Keratinocyte (primary cell): ENCODE data around the gene GNL3. TPM values are rescaled to one million over a fixed set of nuclear protein-coding genes. Genes with fewer than 3 reads are reported as not detected.

ENCODE experiments used
- DNase-seq: peaks from one replicate; pipeline ENCODE4 v3.0.0-alpha.2; 2011; ENCODE audit warnings: low read depth, missing footprints, low spot score
- FAIRE-seq: peaks from 2 replicates; lab custom pipeline; 2011; peaks lifted over from hg19 to GRCh38; lab: Jason Lieb, UNC
- H2AFZ ChIP-seq: 2 replicates; pipeline ENCODE4 v1.6.0; 2012; ENCODE audit warnings: low read length, control low read depth, inconsistent platforms; ENCODE audit not compliant: control insufficient read depth
- H3K27ac ChIP-seq: 2 replicates; pipeline ENCODE4 v1.5.1; 2011; ENCODE audit warnings: low read length; ENCODE audit not compliant: control insufficient read depth, insufficient read depth
- H3K27me3 ChIP-seq: 3 replicates; pipeline ENCODE4 v1.6.0; 2011; ENCODE audit warnings: low read length; ENCODE audit not compliant: control insufficient read depth, insufficient read depth; ENCODE audit errors: extremely low read depth
- H3K36me3 ChIP-seq, 2 experiments: 2 replicates in 1 of 2; 3 replicates in 1 of 2; pipeline ENCODE4 v1.5.1; 2011; ENCODE audit warnings: low read length in 2 of 2, mild to moderate bottlenecking in 1 of 2; ENCODE audit not compliant: control insufficient read depth in 2 of 2, insufficient read depth in 2 of 2; ENCODE audit errors: extremely low read depth in 1 of 2
- H3K4me1 ChIP-seq: 3 replicates; pipeline ENCODE4 v1.5.1; 2011; ENCODE audit warnings: low read length; ENCODE audit not compliant: control insufficient read depth, insufficient read depth; ENCODE audit errors: extremely low read depth
- H3K4me2 ChIP-seq: 3 replicates; pipeline ENCODE4 v1.6.0; 2011; ENCODE audit warnings: low read depth, low read length; ENCODE audit not compliant: control insufficient read depth, insufficient read depth; ENCODE audit errors: extremely low read depth
- H3K4me3 ChIP-seq, 3 experiments: fragments of 200-600 bp in 1 of 3; sonication (generic) in 1 of 3; 2 replicates in 2 of 3; 3 replicates in 1 of 3; pipeline ENCODE4 v1.5.1; 2011 to 2016; ENCODE audit warnings: low read length in 3 of 3, mild to moderate bottlenecking in 3 of 3, control low read depth in 2 of 3, inconsistent platforms in 1 of 3, low read depth in 1 of 3, mixed read lengths in 1 of 3, mixed run types in 1 of 3, moderate library complexity in 1 of 3; ENCODE audit not compliant: control insufficient read depth in 2 of 3, insufficient read depth in 2 of 3; ENCODE audit errors: extremely low read depth in 1 of 3
- H3K79me2 ChIP-seq: 2 replicates; pipeline ENCODE4 v1.6.0; 2012; ENCODE audit warnings: low read length; ENCODE audit not compliant: control insufficient read depth, insufficient read depth
- H3K9ac ChIP-seq: 3 replicates; pipeline ENCODE4 v1.6.0; 2011; ENCODE audit warnings: low read length; ENCODE audit not compliant: control insufficient read depth, insufficient read depth; ENCODE audit errors: extremely low read depth
- H3K9me1 ChIP-seq: 3 replicates; pipeline ENCODE4 v1.6.0; 2011; ENCODE audit warnings: low read length; ENCODE audit not compliant: control insufficient read depth, insufficient read depth; ENCODE audit errors: extremely low read depth
- H3K9me3 ChIP-seq: 2 replicates; pipeline ENCODE4 v1.5.1; 2012; ENCODE audit warnings: low read depth, low read length; ENCODE audit not compliant: control insufficient read depth
- H4K20me1 ChIP-seq: 3 replicates; pipeline ENCODE4 v1.6.0; 2011; ENCODE audit warnings: low read length; ENCODE audit not compliant: control insufficient read depth, insufficient read depth; ENCODE audit errors: extremely low read depth
- CTCF ChIP-seq, 3 experiments: IDR thresholded peaks in 1 of 3; conservative IDR thresholded peaks in 1 of 3; optimal IDR thresholded peaks in 1 of 3; 2 replicates in 2 of 3; 3 replicates in 1 of 3; pipeline versions ENCODE3 to v1.5.1; 2011; ENCODE audit warnings: low read length in 3 of 3, mild to moderate bottlenecking in 3 of 3, moderate library complexity in 2 of 3, control low read depth in 1 of 3, inconsistent platforms in 1 of 3; ENCODE audit not compliant: insufficient read depth in 2 of 3; ENCODE audit errors: extremely low read depth in 1 of 3
- EZH2 ChIP-seq: IDR thresholded peaks from one replicate; pipeline ENCODE4 v1.6.1; 2012; ENCODE audit warnings: inconsistent platforms, mild to moderate bottlenecking, low read length, moderate library complexity
- dilution Hi-C: fragments of 300-500 bp; cut with MboI; formaldehyde crosslinking; loops from one replicate; pipeline ENCODE4 v1.7.0; 2020; ENCODE audit warnings: low sequenced_read_pairs; ENCODE audit not compliant: extremely low pct_ligation_motif_present
- polyA plus RNA-seq, 5 experiments: library from polyadenylated mRNA; depleted of rRNA in 3 of 5; stranded (reverse) in 3 of 5; stranded (forward) in 1 of 5; unstranded in 1 of 5; fragments of >200 nt; gene quantifications; 1 replicate in 1 of 5; 2 replicates in 3 of 5; 3 replicates in 1 of 5; pipeline versions ENCODE4 v1.2.1 to v1.2.3, GENCODE V29; 2011 to 2012; ENCODE audit warnings: missing spikeins in 2 of 5, low read depth in 1 of 5, low replicate concordance in 1 of 5

GNL3 gene
- polyA plus RNA-seq, 1 donor (not counting 4 experiments of a cell fraction or from before 2014, with no cell fraction given), result 128 TPM

GRCh38 chr3:52684184-52684583, 1.6 kb upstream of the GNL3 start:
- TF ChIP-seq EZH2, result no peak
- no peak for TF ChIP-seq CTCF (optimal IDR thresholded peaks at IDR 0.05 in 1 of 3, IDR thresholded peaks at IDR 0.05 in 1 of 3, conservative IDR thresholded peaks at IDR 0.05 in 1 of 3; ENCODE audit: extremely low read depth in 1 of 3, insufficient read depth in 2 of 3, low read length in 3 of 3)
- peaks cover 35% of the 10 kb centered on the region for H3K4me1 ChIP-seq
- no peaks in the 10 kb centered on the region for H4K20me1 ChIP-seq
- H3K4me2 ChIP-seq, result peak overlapping the region; percentile 76
- H3K27me3 ChIP-seq, result no peaks in the 10 kb centered on the region
- H3K27ac ChIP-seq, result no peak overlapping the region
- H3K9me1 ChIP-seq, result no peaks in the 10 kb centered on the region
- H3K79me2 ChIP-seq, result peaks cover 76% of the 10 kb centered on the region
- peak overlapping the region; percentile 94 for H3K9ac ChIP-seq
- no peaks in the 10 kb centered on the region for H3K9me3 ChIP-seq
- no peak overlapping the region for H2AFZ ChIP-seq
- no peak for DNase-seq
- peak overlapping the region in 1 of 3 experiments; percentile 82 for H3K4me3 ChIP-seq
- FAIRE-seq, result no peak
- peaks cover 13 to 35% of the 10 kb centered on the region in 2 experiments for H3K36me3 ChIP-seq
- dilution Hi-C loops, result no loop called here

GRCh38 chr3:52685285-52685708, 535 bp upstream of the GNL3 start:
- peak overlapping the region; percentile 77 to 83 (median 82) for H3K4me3 ChIP-seq
- no peaks in the 10 kb centered on the region for H3K9me3 ChIP-seq
- H3K9me1 ChIP-seq, result no peaks in the 10 kb centered on the region
- peak overlapping the region; percentile 89 for H3K27ac ChIP-seq
- H3K4me2 ChIP-seq, result peak overlapping the region; percentile 76
- DNase-seq (no peak), FAIRE-seq (no peak)
- H3K4me1 ChIP-seq, result peaks cover 27% of the 10 kb centered on the region
- dilution Hi-C loops, result no loop called here
- H3K36me3 ChIP-seq, result peaks cover 22 to 33% of the 10 kb centered on the region in 2 experiments
- H2AFZ ChIP-seq, result peak overlapping the region; percentile 45
- H3K9ac ChIP-seq, result peak overlapping the region; percentile 94
- no peak for TF ChIP-seq CTCF (optimal IDR thresholded peaks at IDR 0.05 in 1 of 3, IDR thresholded peaks at IDR 0.05 in 1 of 3, conservative IDR thresholded peaks at IDR 0.05 in 1 of 3; ENCODE audit: extremely low read depth in 1 of 3, insufficient read depth in 2 of 3, low read length in 3 of 3)
- TF ChIP-seq EZH2, result no peak
- no peaks in the 10 kb centered on the region for H4K20me1 ChIP-seq
- peaks cover 77% of the 10 kb centered on the region for H3K79me2 ChIP-seq
- no peaks in the 10 kb centered on the region for H3K27me3 ChIP-seq
